Myocyte (in vitro differentiated cells): ENCODE measurements around the gene GPR78. TPM values are rescaled to one million over a fixed set of nuclear protein-coding genes. Genes with fewer than 3 reads are reported as not detected.

ENCODE experiments used
- DNase-seq: peaks from one replicate; pipeline ENCODE4 v3.0.0-alpha.2; 2012; ENCODE audit warnings: low read depth
- total RNA-seq: library from RNA; depleted of rRNA; stranded (reverse); fragments of >200 nt; gene quantifications from 2 replicates; pipeline ENCODE4 v1.2.3, GENCODE V29; 2014

GPR78 gene
- total RNA-seq, 1 donor from 2014 or later = 0.51 TPM

DNA sequence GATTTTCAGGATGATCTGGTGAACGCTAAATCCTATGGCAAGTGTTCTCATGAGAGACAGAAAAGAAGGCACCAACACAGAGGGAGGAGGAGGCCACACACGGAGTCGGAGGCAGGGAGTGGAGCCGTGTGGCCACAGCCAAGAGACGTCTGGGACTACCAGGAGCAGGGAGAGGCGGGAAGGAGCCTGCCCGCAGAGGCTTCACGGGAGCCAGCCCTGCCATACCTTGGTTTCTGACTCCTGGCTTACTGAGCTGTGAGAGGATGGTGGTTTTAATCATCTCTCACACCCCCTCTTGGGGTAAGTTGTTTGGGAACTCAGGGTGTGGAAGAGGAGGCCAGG lies 33.5 kb upstream of the GPR78 start:
- no peak for DNase-seq

DNA sequence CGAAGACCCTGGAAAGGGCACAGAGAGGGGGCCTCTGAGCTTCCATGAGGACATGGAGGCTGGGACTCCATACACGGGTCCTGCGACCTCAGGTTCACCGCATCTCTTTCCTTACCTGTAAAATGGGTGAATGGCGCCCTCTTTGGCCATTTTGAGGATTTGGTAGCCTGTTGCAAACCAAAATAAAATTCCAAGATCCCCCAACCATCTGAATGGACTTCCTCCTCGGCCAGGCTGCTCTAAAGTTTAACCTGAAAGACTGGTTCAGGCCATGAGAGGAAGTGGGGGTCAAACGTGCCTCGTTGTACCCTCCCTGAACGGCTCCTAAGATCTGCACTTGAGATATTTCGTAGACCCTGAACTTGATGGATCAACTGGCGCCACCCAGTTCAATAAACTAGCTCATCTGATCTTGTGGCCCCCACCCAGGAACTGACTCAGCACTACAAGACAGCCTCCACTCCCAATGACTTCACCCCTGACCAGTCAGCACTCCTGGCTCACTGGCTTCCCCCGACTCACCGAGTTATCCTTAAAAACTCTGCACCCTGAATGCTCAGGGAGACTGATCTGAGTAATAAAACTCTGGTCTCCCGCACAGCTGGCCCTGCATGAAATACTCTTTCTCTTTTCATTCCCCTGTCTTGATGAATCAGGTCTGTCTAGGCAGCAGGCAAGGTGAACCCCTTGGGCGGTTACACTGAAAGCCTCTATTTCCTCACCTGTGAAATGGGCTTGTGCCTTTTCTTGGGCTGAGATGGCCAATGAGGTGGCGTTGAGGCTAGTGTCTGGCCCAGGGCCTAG lies 32.9 kb upstream of the GPR78 start:
- peak; percentile 46 for DNase-seq

DNA sequence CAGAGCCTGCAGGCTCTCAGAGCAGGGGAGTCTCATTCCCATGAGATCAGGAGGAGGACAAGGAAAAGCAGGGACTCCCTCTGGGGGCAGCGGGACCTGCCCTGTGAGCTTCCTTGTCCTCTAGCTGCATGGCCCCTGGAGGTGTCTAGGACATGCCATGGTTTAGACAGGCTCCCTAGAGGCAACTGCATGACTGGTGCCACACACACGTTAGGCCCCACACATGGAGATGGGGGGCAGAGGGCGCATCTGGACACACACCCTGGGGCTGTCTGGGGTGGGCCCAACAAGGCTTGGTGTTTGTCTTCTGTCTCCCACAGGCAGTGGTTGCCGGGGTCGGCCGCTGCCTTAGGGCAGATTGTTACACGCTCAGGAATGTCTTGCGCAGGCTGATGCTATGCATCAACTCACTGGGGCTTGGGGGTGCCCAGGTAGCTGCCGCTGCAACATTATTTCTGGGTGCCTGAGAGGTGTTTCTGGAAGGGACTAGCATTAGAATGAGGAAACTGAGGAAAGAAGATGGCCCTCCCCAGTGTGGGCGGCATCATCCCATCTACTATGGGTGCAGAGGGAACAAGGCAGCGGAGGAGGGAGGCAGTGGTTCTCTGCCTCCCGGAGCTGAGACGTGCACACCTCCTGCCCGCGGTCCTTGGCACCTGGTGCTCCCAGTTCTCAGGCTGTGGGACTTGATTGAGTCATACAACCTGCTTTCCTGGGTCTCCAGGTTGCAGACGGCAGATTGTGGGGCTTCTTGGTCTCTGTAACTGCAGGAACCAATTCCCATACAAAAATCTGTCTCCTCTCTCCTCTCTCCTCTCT lies 32.1 kb upstream of the GPR78 start:
- DNase-seq = no peak

DNA sequence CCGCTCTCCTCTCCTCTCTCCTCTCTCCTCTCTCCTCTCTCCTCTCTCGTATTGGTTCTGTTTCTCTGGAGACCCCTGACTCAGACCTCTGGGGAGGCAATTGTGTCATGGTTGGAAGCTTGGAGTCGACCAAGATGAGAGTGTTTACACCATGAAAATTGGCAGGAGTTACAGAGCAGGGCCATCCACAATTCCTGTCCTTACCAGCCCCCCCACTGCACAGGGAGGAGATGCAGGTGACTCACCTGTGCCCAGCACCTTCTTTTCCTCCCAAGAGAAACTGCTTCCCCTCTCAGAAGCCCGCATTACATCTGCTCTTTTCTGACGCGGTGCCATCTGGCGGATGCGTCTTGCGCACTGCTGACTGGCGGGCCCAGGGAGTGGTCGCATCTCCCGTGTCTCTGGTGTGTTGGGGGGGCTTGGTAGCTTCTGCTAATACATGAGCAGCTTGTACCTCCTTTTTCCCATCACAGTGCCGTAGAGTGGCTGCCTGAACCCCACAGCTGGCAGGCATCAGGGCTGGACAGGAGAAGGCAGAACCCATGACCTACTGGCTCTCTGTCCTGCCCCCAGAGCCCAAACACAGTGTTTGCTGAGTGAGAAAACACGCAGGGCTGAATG lies 31.4 kb upstream of the GPR78 start:
- DNase-seq = no peak

DNA sequence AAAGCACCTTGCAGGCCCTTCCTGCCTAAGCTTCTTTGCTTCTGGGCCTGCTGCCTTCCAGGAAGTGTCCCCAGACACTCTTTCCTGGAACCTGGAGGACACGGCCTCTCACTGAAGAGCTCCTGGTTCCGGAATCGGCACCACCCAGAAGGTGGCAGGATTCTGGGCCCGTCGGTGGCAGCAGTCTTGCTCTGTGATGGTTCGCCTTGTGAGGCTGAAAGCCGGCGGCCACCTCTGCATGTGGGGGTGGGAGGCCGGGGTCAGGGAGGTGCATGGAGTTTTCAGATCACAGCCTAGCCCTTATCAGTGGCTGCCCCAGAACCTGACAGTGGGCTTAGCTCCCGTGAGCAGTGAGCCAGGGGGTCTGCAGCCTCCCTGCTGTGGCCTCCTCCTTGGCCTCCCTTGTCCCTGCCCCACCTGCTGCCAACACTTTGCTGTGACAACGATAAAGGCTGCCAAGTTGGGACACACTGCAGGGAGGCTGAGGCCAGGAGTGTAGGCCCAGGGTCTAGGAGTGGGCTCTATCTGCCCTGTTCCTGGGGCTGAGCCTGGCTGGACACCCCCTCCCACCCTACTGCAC lies 30.8 kb upstream of the GPR78 start:
- DNase-seq = no peak

DNA sequence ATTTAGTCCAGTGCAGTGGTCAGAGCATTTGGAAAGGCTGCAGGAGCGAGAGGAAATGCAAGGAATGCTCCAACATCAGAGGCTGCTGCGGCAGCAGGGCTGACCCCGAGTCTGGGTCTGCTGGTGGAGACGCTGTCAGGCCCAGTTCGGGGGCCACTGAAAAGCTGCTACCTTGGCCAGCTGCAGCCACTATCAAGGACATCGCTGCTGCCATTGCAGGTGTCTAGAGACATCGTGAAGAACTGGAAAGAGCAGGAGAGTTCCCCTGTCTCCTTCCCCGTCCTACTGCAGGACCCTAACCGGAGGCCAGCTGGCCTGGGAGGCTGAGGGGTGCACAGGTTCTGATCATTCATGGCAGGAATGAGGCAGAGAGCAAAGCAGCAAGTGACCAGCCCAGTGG lies 29.5 kb upstream of the GPR78 start:
- DNase-seq = no peak

DNA sequence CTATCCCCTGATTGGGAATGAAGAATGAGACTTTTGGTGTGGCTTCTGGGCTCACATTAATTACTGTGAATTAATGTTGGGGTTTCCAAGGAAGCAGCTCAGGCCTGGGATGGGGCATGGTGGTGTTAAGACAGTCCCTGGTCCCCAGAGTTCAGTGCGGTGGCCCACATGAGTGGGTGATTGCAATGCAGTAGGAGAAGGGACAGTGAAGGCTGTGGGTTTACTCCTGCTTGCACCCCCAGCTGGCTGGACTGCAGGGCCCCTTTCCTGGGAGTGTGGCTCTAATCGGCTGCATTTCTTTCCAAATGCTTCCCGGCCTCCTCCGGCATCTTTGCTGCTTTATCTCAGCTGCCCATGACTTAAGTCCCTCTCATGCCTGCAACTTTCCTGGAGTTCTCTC lies 28.2 kb upstream of the GPR78 start:
- no peak for DNase-seq

DNA sequence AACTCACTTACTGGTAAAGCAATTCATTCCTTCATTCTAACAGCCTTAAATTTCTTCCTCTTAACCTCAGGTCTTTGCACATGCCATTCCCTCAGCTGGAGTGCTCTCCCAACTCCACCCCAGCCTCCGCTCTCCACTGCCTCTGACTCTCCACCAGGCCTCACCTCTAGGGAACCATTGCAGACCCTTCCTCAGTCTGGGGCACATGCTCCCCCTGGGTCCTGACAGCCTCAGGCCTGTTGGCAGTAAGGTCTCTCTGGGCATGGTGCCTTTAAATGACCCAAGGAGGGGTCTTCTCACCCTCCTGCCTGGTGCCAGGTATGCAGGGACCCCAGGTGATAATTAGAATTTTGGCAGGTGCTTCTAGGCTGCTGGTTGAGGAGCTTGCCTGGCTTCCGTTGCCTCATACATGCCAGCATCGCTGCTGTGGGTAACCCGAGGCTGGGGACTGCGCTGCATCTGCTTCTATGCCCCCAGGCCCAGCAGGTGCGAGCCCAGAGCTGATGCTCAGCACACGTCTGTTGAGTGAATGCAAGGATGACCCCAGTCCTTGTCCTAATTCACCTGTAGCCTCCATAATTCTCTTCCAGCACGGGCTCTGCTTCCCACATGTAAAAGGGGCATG lies 27.5 kb upstream of the GPR78 start:
- no peak for DNase-seq

DNA sequence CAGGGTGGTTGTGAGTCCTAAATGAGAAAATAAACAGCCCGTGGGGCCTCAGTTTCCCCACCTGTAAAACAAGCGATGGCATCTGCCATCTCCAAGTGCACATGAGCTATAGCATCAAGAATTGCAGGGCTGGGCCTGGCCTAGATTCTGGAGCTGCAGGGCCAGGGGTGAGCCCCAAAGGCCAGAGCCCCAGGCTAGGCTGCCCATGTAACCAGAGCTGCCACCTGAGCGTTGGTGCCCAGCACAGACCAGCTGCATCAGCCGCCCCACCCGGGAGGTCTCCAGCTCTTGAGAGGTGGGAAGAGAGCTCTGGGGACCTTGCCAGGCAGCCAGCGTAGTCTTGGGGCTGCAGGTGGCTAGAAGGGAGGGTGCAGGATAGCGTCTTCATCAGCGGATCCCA lies 27.0 kb upstream of the GPR78 start:
- no peak for DNase-seq

DNA sequence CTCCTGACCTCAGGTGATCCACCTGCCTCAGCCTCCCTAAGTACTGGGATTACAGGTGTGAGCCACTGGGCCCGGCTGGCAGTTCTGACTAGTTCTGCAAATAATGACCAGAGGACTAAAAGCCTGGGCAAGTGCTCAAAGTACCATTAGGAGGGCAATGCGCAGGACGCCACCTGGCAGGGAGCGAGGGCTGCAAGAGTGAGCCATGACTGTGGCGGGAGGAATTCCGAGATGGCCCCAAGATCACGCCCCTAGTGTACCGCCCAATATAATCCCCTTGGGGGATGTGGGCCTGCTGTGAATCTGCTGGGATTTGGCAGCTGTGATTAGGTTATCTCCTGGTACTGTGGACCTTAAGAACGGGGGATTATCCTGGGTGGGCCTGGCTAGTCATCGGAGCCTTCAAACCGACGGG lies 26.2 kb upstream of the GPR78 start:
- no peak for DNase-seq

DNA sequence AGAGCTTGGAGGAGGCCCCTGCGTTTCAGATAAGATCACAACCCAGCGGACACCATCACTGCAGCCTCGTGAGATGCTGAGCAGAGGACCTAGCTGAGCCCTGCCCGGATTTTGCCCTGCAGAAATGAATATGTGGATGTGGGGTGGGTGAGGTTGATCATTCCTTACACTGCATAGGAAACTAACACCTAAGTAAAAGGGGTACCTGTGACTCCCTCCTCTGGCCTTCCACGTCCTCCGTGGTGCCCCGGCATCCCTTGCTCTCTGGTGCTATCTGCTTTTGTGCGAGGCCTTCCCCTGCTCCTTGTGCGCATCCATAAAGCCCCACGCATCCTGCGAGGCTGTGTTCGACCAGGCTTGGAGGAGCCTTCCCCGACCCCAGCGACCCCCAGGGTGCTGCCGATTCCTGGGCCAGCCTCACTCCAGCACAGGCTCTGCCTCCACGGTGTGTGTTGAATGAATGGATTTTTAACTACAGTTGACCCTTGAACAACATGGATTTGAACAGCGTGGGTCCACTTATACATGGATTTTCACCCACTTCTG lies 25.6 kb upstream of the GPR78 start:
- no peak for DNase-seq

DNA sequence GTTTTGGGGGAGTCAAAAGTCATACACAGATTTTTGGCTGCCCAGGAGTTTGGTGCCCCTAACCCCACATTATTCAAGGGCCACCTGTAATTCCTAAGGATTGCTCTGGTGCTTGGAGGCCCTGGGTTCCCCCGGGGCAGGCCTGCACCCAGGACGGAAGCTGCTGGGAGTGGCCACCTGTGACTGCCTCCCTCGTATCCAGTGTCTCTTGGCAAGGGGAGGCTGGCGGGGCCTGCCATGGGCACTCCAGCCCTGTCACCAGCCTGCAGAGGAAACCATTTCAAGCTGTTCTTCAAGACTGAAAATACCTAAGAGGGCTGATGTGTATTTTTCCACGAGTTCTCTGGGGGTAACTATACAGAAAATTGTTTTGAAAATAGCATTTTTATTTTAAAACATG lies 24.5 kb upstream of the GPR78 start:
- no peak for DNase-seq

DNA sequence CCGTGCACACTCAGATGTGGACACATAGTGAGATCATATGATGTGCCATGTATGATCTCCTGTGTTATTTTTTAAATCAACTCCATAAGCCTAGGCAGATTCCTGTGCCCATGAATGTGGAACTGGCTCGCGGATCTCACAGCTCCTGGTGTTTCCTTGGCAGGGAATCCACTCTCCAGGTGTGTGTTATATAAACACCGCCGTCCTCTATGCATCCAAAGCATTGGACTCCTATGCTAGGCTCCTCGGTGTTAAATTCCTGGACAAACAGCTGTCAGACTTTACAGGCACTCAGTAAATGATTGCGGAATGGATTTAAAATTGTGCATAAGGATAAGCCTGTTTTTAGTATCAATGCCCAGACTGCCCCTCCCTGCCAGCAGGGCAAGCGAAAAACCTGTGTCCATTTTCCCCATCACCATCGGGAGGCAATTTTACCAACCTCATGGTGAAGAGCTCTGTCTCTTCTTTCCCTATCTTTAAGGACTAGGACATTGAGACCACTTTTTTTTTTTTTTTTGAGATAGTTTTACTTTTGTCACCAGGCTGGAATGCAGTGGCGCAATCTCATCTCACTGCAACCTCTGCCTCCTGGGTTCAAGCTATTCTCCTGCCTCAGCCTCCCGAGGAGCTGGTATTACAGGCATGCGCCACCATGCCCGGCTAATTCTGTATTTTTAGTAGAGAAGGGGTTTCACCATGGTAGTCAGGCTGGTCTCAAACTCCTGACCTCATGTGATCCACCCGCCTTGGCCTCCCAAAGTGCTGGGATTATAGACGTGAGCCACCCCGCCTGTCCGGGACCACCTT lies 23.6 kb upstream of the GPR78 start:
- no peak for DNase-seq

DNA sequence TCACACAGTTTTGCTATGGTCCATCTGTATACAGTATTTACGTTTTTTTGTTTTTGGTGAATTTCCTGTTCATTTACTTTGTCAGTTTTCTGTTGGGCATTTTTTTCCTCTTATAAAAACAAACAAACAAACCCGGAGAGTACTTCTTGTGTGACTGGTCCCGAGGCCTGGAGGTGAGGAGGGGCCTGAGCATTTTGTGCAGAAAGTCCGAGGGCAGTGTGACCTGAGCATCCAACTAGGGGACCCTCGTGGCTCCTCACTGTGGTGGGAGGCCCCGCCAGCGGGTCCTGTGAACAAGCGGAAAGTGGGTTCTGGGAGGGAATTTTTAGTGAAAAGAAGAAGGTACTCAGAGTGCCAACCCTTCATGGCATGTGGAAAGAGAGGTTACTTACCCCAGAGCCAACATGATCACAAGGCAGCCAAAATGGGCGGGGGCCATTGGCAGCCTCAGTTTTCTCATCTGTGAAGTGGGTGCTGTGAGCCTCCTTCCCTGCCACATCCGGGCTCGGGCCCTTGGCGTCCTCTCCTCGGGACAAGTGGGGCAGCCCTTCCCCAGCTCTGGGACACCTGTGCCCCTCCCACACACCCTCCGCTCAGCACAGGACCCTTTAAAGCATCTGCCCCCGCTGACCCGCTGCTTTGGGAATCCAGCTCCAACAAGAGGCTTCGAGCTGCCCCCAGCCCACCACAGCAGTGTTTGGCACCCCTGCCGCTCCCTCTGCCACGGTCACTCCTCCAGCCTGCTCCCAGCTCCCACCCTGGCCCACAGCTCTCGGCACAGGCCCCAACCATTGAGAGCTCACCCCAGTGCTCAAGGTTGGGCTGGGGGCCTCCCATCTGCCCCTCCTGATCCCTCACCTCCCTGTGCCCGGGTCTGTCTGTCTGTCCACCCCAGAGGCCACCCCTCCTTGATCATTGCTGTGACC lies 22.8 kb upstream of the GPR78 start:
- no peak for DNase-seq

DNA sequence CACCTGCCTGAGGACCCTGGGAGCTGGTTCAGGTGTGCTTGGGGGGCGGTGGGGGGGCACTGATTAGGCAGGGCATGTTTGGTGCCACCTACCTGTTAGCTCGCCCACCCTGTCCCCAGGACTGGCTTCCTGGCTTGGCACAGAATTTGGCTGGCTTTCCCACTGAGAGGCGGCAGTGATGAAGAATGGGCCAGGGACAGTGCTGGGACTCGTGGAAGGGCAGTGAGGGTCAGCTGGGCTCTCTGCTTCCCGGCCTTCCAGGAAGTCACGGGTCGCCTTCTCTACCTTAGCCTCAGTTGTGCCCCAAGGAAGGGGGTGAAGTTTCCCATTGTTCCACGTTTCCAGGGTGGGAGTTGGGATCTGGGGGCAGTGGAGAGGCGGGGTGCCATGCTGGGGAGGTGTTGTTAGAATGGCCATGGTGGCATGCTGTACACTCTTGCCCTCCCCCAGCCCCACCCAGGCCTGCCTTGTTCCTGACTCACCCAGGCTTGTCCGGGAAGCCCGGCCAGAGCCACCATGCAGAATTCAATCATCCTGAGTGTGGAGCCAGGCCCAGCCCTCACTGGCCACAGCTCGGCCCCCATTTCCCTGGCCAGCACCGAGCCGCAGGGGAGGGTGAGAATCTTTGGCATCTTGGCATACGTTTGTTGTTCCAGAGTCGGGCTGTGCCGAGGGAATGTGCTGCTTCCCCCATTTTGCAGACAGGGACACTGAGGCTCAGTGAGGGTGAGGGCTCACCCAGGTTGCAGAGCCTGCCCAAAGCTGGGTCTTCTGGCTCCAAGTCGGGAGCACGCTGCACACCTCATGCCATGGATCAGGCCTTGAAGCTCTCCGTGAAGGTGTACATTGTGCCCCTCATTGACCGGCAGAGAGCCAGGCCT lies 21.9 kb upstream of the GPR78 start:
- peak; percentile 80 for DNase-seq

DNA sequence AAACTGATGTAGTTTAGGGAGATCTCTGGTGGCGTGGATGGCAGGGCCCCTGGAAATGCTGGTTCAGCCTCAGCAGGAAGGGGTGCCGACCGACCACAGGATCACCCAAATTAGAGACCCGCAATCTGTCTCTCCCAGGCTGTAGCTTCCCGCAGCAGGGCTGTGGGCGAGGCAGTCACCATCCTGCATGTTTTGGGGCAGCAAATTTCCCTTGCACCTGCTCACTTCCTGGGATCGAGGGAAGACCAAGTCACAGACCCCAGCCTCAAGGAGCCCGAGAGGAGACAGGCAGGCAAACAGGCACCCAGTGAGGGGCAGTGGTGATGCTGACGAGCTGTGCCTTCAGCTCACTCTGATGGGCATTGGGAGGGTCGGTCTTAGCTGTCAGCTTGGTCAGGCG lies 21.2 kb upstream of the GPR78 start:
- DNase-seq = no peak

DNA sequence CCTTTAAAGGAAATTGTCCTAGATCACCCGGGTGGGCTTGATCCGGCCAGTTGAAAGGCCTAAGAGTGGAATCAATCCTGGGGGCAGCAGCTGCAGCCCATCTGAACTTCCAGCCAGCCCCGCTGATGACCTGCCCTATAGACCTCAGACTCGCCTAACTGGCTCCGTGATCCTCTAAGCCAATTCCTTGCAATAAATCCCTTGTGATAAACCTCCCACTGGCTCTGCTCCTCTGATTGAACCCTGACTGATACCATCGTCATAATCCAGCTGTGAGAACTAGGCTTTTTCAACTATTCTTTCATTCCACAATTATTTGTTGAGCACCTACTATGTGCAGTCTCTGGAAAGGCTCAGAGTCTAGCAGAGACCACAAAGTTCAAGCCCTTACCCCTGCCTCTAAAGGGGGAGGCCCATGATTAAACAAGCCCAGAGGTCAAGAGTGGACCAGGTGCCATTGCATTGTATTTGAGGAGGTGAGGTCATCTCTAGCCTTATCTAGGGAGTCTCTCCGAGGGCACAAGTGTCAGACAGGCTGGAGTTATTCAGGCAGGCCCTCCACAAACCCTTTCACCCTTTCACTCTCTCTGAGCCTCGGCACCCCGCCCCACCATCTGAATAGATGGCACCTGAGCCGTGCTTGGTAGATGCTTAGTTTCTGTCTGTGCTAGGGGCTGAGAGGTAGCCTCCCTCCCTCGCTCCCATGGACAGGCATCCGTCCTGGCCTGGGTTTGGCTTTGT lies 20.5 kb upstream of the GPR78 start:
- DNase-seq = no peak
